ENCODE results near the gene OTUD1.
"Not testable (repeated sequence)": the region's sequence is repeated elsewhere in the genome, so short reads cannot be mapped to it uniquely, and the experiment has no call there.

Gene OTUD1

GRCh38 chr10:23438547-23439451 is at the start of gene OTUD1:
OTUD1 (plus strand) TSS chr10:23439075; CDS start chr10:23439458, 383 bp downstream.
- Histone ChIP-seq H3K9ac (ENCODE audit: low read length) (peak within 1 kb of the TSS; percentile 70), H3K4me2 (ENCODE audit: low read length) (peak within 1 kb of the TSS; percentile 92), H4K20me1 (ENCODE audit: insufficient read depth, low read length) (no peaks in the 10 kb centered on the region), H3K9me3 (ENCODE audit: low read length) (no peaks in the 10 kb centered on the region), H3K4me3 (ENCODE audit: low read depth, low read length, poor library complexity, severe bottlenecking) (peak within 1 kb of the TSS; percentile 81), H3K4me1 (ENCODE audit: insufficient read depth, low read length, severe bottlenecking) (peaks cover 9% of the 10 kb centered on the region), H3K36me3 (ENCODE audit: insufficient read depth, low read length) (no peaks in the 10 kb centered on the region), H3K27ac (ENCODE audit: low read depth, low read length, poor library complexity, severe bottlenecking) (no peak within 1 kb of the TSS), H3K79me2 (ENCODE audit: insufficient read depth, low read length) (no peaks in the 10 kb centered on the region), H3F3A (ENCODE audit: insufficient read depth, low read length) (no peaks in the 10 kb centered on the region), H2AFZ (ENCODE audit: low read length) (no peak within 1 kb of the TSS; the same call in none of the 2 replicates), H3K27me3 (ENCODE audit: insufficient read depth, low read length) (no peaks in the 10 kb centered on the region), H3K9me2 (ENCODE audit: low read depth, low read length) (no peaks in the 10 kb centered on the region)
- TF ChIP-seq CTCF (IDR thresholded peaks at IDR 0.05; ENCODE audit: low read length), result no peak
- TF ChIP-seq EZH2 (IDR thresholded peaks at IDR 0.05; ENCODE audit: borderline replicate concordance, low read length), result no peak

- H3K27me3 ChIP-seq (ENCODE audit: insufficient read depth, low read length); H3K36me3 ChIP-seq (ENCODE audit: insufficient read depth, low read length); H2AFZ ChIP-seq (ENCODE audit: low read length); H3K4me2 ChIP-seq (ENCODE audit: low read length); H3F3A ChIP-seq (ENCODE audit: insufficient read depth, low read length); H3K4me3 ChIP-seq (ENCODE audit: low read depth, low read length, poor library complexity, severe bottlenecking); H3K9me3 ChIP-seq (ENCODE audit: low read length); H3K9me2 ChIP-seq (ENCODE audit: low read depth, low read length); H3K9ac ChIP-seq (ENCODE audit: low read length); H4K20me1 ChIP-seq (ENCODE audit: insufficient read depth, low read length); H3K27ac ChIP-seq (ENCODE audit: low read depth, low read length, poor library complexity, severe bottlenecking); H3K79me2 ChIP-seq (ENCODE audit: insufficient read depth, low read length); H3K4me1 ChIP-seq (ENCODE audit: insufficient read depth, low read length, severe bottlenecking): not testable (repeated sequence)
Measured at GRCh38 chr10:23390408-23390807, 48.5 kb upstream of the OTUD1 start.

- H3K79me2 ChIP-seq (ENCODE audit: insufficient read depth, low read length), result no peaks in the 10 kb centered on the region
- H4K20me1 ChIP-seq (ENCODE audit: insufficient read depth, low read length), result no peaks in the 10 kb centered on the region
- H2AFZ ChIP-seq (ENCODE audit: low read length), result no peak overlapping the region
Measured at GRCh38 chr10:23390809-23391208, 48.1 kb upstream of the OTUD1 start.

GRCh38 chr10:23391821-23392220 is 47.1 kb upstream of the OTUD1 start:
- Histone ChIP-seq H3K4me1 (ENCODE audit: insufficient read depth, low read length, severe bottlenecking) (no peaks in the 10 kb centered on the region), H3K9ac (ENCODE audit: low read length) (no peak overlapping the region)

More at GRCh38 chr10:23390809-23391208, 48.1 kb upstream of the OTUD1 start:
- Histone ChIP-seq H3K27me3 (ENCODE audit: insufficient read depth, low read length) (no peaks in the 10 kb centered on the region), H3K27ac (ENCODE audit: low read depth, low read length, poor library complexity, severe bottlenecking) (no peak overlapping the region), H3K9ac (ENCODE audit: low read length) (no peak overlapping the region), H3K4me3 (ENCODE audit: low read depth, low read length, poor library complexity, severe bottlenecking) (no peak overlapping the region), H3K36me3 (ENCODE audit: insufficient read depth, low read length) (no peaks in the 10 kb centered on the region), H3K4me2 (ENCODE audit: low read length) (no peak overlapping the region), H3K9me2 (ENCODE audit: low read depth, low read length) (no peaks in the 10 kb centered on the region), H3F3A (ENCODE audit: insufficient read depth, low read length) (no peaks in the 10 kb centered on the region), H3K9me3 (ENCODE audit: low read length) (no peaks in the 10 kb centered on the region), H3K4me1 (ENCODE audit: insufficient read depth, low read length, severe bottlenecking) (no peaks in the 10 kb centered on the region)
- TF ChIP-seq EZH2 (IDR thresholded peaks at IDR 0.05; ENCODE audit: borderline replicate concordance, low read length), result no peak

More at GRCh38 chr10:23391821-23392220, 47.1 kb upstream of the OTUD1 start:
- Histone ChIP-seq H3K9me2 (ENCODE audit: low read depth, low read length) (no peaks in the 10 kb centered on the region), H3K4me3 (ENCODE audit: low read depth, low read length, poor library complexity, severe bottlenecking) (no peak overlapping the region), H3K27ac (ENCODE audit: low read depth, low read length, poor library complexity, severe bottlenecking) (no peak overlapping the region), H3K27me3 (ENCODE audit: insufficient read depth, low read length) (no peaks in the 10 kb centered on the region), H3K79me2 (ENCODE audit: insufficient read depth, low read length) (no peaks in the 10 kb centered on the region), H3K4me2 (ENCODE audit: low read length) (no peak overlapping the region), H3K36me3 (ENCODE audit: insufficient read depth, low read length) (no peaks in the 10 kb centered on the region), H3K9me3 (ENCODE audit: low read length) (no peaks in the 10 kb centered on the region), H3F3A (ENCODE audit: insufficient read depth, low read length) (no peaks in the 10 kb centered on the region), H2AFZ (ENCODE audit: low read length) (no peak overlapping the region), H4K20me1 (ENCODE audit: insufficient read depth, low read length) (no peaks in the 10 kb centered on the region)
- TF ChIP-seq EZH2 (IDR thresholded peaks at IDR 0.05; ENCODE audit: borderline replicate concordance, low read length) (no peak), CTCF (IDR thresholded peaks at IDR 0.05; ENCODE audit: low read length) (no peak)

Measured in OCI-LY1 (cell line).